Mammary epithelial cell (primary cell): Measurements from ENCODE around the gene KRTAP5-1.

Experiments used
- CTCF ChIP-seq, 2 donors: IDR thresholded peaks in 1 of 2; conservative IDR thresholded peaks in 1 of 2; 2 replicates each; pipeline ENCODE4 v1.5.1; 2011 to 2012; ENCODE audit warnings: inconsistent platforms in 2 of 2, low read length in 2 of 2, mild to moderate bottlenecking in 2 of 2, control low read depth in 1 of 2, low read depth in 1 of 2; ENCODE audit not compliant: insufficient read depth in 1 of 2; ENCODE audit errors: extremely low read depth in 1 of 2
- EZH2 ChIP-seq: IDR thresholded peaks from 2 replicates; pipeline ENCODE4 v1.6.1; 2012; ENCODE audit warnings: low read length, inconsistent platforms, borderline replicate concordance

GRCh38 chr11:1546536-1547466 lies 38.3 kb downstream of the KRTAP5-1 start:
- TF ChIP-seq CTCF (conservative IDR thresholded peaks at IDR 0.05 in 1 of 2, IDR thresholded peaks at IDR 0.05 in 1 of 2; ENCODE audit: extremely low read depth in 1 of 2, insufficient read depth in 1 of 2, low read depth in 1 of 2, low read length in 2 of 2) (peak; percentile 35 to 66), EZH2 (no peak)
